Stomach (tissue), 19 donors: Measurements from ENCODE around the gene RPUSD3. TPM values are rescaled to one million over a fixed set of nuclear protein-coding genes. Genes with fewer than 3 reads are reported as not detected.

ENCODE experiments used
- DNase-seq, 2 donors: peaks; one replicate each; pipeline versions ENCODE4 v3.0.0 to v3.0.0-alpha.2; 2013 to 2019
- H3K27ac ChIP-seq, 5 donors: fragments of 200-600 bp in 4 of 5; sonication (generic) in 4 of 5; one replicate each; pipeline ENCODE4 v1.5.1; 2013 to 2019; ENCODE audit warnings: mild to moderate bottlenecking in 1 of 5, moderate library complexity in 1 of 5
- H3K27me3 ChIP-seq, 3 donors: fragments of 200-600 bp; sonication (generic); one replicate each; pipeline ENCODE4 v1.5.1; 2017 to 2019; ENCODE audit warnings: mixed run types in 1 of 3
- H3K36me3 ChIP-seq, 4 donors: fragments of 200-600 bp; sonication (generic); 1 replicate in 3 of 4; 2 replicates in 1 of 4; pipeline ENCODE4 v1.5.1; 2016 to 2019
- H3K4me1 ChIP-seq, 4 donors: fragments of 200-600 bp; sonication (generic); one replicate each; pipeline ENCODE4 v1.5.1; 2016 to 2019
- H3K4me3 ChIP-seq, 4 donors: fragments of 200-600 bp; sonication (generic) in 3 of 4; one replicate each; pipeline ENCODE4 v1.5.1; 2016 to 2019; ENCODE audit warnings: mild to moderate bottlenecking in 1 of 4
- H3K9me3 ChIP-seq, 4 donors: fragments of 200-600 bp; sonication (generic); one replicate each; pipeline ENCODE4 v1.5.1; 2016 to 2019
- CTCF ChIP-seq, 7 experiments: fragments of 450-650 bp in 4 of 7; fragments of 200-600 bp in 3 of 7; sonication (generic) in 3 of 7; IDR thresholded peaks; one replicate each; pipeline ENCODE4 v1.5.1; 2016 to 2019; ENCODE audit warnings: antibody characterized with exemption in 7 of 7, control low read depth in 2 of 7, mild to moderate bottlenecking in 1 of 7
- EP300 ChIP-seq: sonication (generic); formaldehyde crosslinking; IDR thresholded peaks from one replicate; pipeline ENCODE4 v1.6.1; 2017; ENCODE audit warnings: antibody characterized with exemption
- POLR2A ChIP-seq, 4 donors: fragments of 450-650 bp; IDR thresholded peaks; one replicate each; pipeline ENCODE4 v1.6.1; 2016; ENCODE audit warnings: antibody characterized with exemption in 4 of 4, control low read depth in 2 of 4, mild to moderate bottlenecking in 1 of 4, moderate library complexity in 1 of 4
- POLR2AphosphoS5 ChIP-seq, 3 donors: sonication (generic); formaldehyde crosslinking; IDR thresholded peaks; one replicate each; pipeline ENCODE4 v1.6.1; 2016; ENCODE audit warnings: antibody characterized with exemption in 3 of 3
- WGBS, 5 donors: extraction: QIAGEN DNeasy Blood & Tissue Kit in 3 of 5; methylation state at CpG; one replicate each; pipeline versions ENCODE4 v1.1.5 to v1.1.7; 2013 to 2018; 5-methylcytosine and 5-hydroxymethylcytosine counted together
- intact Hi-C: fragments of 100-400 bp; cut with DNase I; formaldehyde crosslinking; loops from one replicate; pipeline ENCODE4 v1.15.1; 2023; ENCODE audit warnings: low total_unique reads
- long read RNA-seq, 10 donors: transcript quantifications; one replicate each; lab custom pipeline, GENCODE V29; 2026
- polyA plus RNA-seq, 3 donors: library from polyadenylated mRNA; stranded (reverse); fragments of 200-250 nt; gene quantifications; one replicate each; pipeline ENCODE4 v1.2.3, GENCODE V29; 2013
- total RNA-seq, 5 donors: library from RNA; depleted of rRNA; stranded (reverse); fragments of >200 nt; gene quantifications; one replicate each; pipeline versions ENCODE4 v1.1.0 to v1.2.3, GENCODE V29; 2014 to 2016
- donor health status: healthy with polysubstance abuse.
- donor health status: Bipolar disorder and iron deficiency.
- donor health status: healthy.

Gene RPUSD3
- total RNA-seq (10 to 100 TPM in 4 of 5 donors, 1 to 10 TPM in 1; 6.4 to 62.9 (median 19.3) TPM), polyA plus RNA-seq (10 to 100 TPM; 28.0 to 30.9 (median 30.5) TPM)
- long read RNA-seq, donor 1, transcript RPUSD3-201 (9 exons, 1,225 nt) = major isoform, 5 of 12 reads
- long read RNA-seq, donor 1, transcript RPUSD3-216 (4 exons, 2,491 nt) = major isoform, 5 of 12 reads
- long read RNA-seq, donor 1, partial matches to known transcripts = 0 of 12 reads
- long read RNA-seq, donor 1, other reads (novel, unspliced or antisense) = 0 of 12 reads
- long read RNA-seq, donor 2, partial matches to known transcripts = 0 of 5 reads
- long read RNA-seq, donor 2, other reads (novel, unspliced or antisense) = 0 of 5 reads
- long read RNA-seq, donor 3, transcript RPUSD3-216 (4 exons, 2,491 nt) = minor isoform, 5 of 12 reads
- long read RNA-seq, donor 3, transcript RPUSD3-201 (9 exons, 1,225 nt) = major isoform, 6 of 12 reads
- long read RNA-seq, donor 3, partial matches to known transcripts = 0 of 12 reads
- long read RNA-seq, donor 3, other reads (novel, unspliced or antisense) = 0 of 12 reads
- long read RNA-seq, donor 4, partial matches to known transcripts = 0 of 5 reads
- long read RNA-seq, donor 4, other reads (novel, unspliced or antisense) = 0 of 5 reads
- long read RNA-seq, donor 5, transcript RPUSD3-201 (9 exons, 1,225 nt) = major isoform, 11 of 12 reads
- long read RNA-seq, donor 5, partial matches to known transcripts = 0 of 12 reads
- long read RNA-seq, donor 5, other reads (novel, unspliced or antisense) = 0 of 12 reads
- long read RNA-seq, donor 6 = 0 reads
- long read RNA-seq, donor 7, transcript RPUSD3-201 (9 exons, 1,225 nt) = major isoform, 9 of 12 reads
- long read RNA-seq, donor 7, partial matches to known transcripts = 0 of 12 reads
- long read RNA-seq, donor 7, other reads (novel, unspliced or antisense) = 0 of 12 reads
- long read RNA-seq, donor 8, transcript RPUSD3-201 (9 exons, 1,225 nt) = major isoform, 8 of 10 reads
- long read RNA-seq, donor 8, partial matches to known transcripts = 0 of 10 reads
- long read RNA-seq, donor 8, other reads (novel, unspliced or antisense) = 0 of 10 reads
- long read RNA-seq, donor 9, partial matches to known transcripts = 0 of 3 reads
- long read RNA-seq, donor 9, other reads (novel, unspliced or antisense) = 0 of 3 reads
- long read RNA-seq, donor 10, partial matches to known transcripts = 0 of 5 reads
- long read RNA-seq, donor 10, other reads (novel, unspliced or antisense) = 0 of 5 reads

DNA sequence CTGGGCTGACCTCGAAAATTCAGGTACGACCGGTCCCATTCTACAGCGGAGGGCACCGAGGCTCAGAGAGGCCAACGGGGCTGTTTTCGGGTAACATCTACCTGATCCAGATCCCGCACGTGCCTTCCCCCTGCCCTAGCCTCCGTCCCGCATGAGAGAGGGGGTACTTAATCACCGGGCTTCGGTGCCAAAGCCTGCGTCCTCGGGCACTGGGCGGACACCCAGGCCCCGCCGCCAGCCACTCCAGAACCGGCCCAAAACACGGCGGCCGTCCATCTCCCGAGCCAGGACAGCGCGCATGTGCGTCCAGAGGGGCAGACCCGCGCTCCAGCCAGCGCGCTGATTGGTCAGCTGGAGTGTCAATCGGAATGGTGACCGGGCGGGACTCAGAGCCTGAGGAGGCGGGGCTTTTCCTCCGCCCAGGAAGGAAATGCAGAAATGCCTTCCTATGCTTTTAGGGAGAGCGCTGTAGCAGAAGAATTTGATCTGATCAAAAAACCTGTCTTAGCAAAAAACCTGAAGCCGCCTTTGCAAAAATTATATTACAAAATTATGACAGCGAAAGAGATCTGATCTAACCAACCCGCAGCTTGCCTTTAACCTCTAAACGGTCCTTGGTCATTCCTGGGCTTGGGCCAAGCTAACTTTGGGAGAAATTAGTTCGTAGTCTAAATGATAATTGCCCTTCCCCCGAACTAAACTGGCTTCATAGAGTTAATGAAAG is at the start of gene RPUSD3:
Gene RPUSD3, minus strand, starts transcription at position 294 of the 724 bp plus-strand sequence. Its CDS starts 18 bp downstream, at position 276.
- peak; percentile 98 to 99 for DNase-seq
- intact Hi-C loops = loop anchor here (10.0 kb wide), 1 partner anchor 71 kb away; the partner anchor contains the start of gene IL17RC
- peaks cover 11 to 25% (median 22%) of the 10 kb centered on the region in 4 donors for H3K4me1 ChIP-seq
- H3K27ac ChIP-seq = peak within 1 kb of the TSS; percentile 71 to 87 (median 82)
- no peaks in the 10 kb centered on the region for H3K27me3 ChIP-seq
- TF ChIP-seq EP300 (no peak), CTCF (IDR thresholded peaks at IDR 0.05) (no peak), POLR2AphosphoS5 (IDR thresholded peaks at IDR 0.05) (peak; percentile 66 to 94 (median 81))
- WGBS, 5 donors = 0 to 1% (median 0%) methylated on average over 38 to 42 of the region's 42 CpGs
- H3K36me3 ChIP-seq = peaks cover 17 to 33% (median 31%) of the 10 kb centered on the region in 4 donors
- peak within 1 kb of the TSS; percentile 61 to 80 (median 72) for H3K4me3 ChIP-seq
- no peaks in the 10 kb centered on the region for H3K9me3 ChIP-seq

- no peaks in the 10 kb centered on the region for H3K27me3 ChIP-seq
- intact Hi-C loops = no loop called here
- no peak for DNase-seq
- H3K4me3 ChIP-seq = peak overlapping the region; percentile 68 to 93 (median 84)
- H3K4me1 ChIP-seq = peaks cover 18 to 44% (median 34%) of the 10 kb centered on the region in 4 donors
- H3K27ac ChIP-seq = peak overlapping the region; percentile 93 to 99 (median 97)
- TF ChIP-seq CTCF (IDR thresholded peaks at IDR 0.05) (no peak), POLR2A (IDR thresholded peaks at IDR 0.05) (no peak), POLR2AphosphoS5 (IDR thresholded peaks at IDR 0.05) (no peak), EP300 (no peak)
- 4 to 7% (median 5%) methylated on average over 11 to 12 of the region's 12 CpGs for WGBS, 5 donors
- H3K9me3 ChIP-seq = no peaks in the 10 kb centered on the region
- H3K36me3 ChIP-seq = peaks cover 0 to 19% (median 16%) of the 10 kb centered on the region in 4 donors
Observed at GRCh38 chr3:9891072-9891622, 47.3 kb upstream of the RPUSD3 start.

DNA sequence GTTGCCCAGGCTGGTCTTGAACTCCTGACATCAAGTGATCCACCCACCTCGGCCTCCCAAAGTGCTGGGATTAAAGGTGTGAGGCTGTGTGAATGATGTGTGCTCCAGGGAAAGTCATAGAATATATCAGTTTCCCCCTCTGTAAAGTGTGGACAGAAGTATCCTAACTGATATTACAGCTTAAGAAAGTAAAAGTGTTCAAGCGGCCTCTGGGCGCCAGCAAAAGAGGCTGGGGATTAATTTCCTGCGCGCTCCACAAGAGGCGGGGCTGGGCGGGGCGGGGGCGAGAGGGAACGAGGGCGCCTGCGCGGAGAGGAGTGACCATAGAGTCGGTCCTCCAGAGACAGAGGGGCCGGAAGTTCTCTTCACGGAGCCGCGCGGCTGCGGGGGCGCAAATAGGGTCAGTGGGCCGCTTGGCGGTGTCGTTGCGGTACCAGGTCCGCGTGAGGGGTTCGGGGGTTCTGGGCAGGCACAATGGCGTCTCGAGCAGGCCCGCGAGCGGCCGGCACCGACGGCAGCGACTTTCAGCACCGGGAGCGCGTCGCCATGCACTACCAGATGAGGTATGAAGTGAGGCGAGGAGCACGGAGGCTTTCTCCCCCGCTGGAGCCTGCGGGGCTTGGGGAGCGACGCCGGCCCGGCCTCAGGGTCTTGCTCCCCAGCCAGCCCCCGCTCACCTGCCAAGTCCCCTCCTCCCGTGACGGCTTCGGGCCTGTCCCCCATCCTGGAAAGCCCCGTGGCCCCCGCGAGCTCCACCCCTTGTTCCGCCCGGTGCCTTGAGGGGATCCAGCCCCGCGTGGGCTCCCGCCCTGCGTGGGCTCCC is 46.7 kb upstream of the RPUSD3 start, which contains the start of gene JAGN1:
Gene JAGN1, plus strand, starts transcription at position 362 of the 823 bp plus-strand sequence. Its CDS starts 113 bp downstream, at position 475.
- peak; percentile 92 to 96 for DNase-seq
- peak within 1 kb of the TSS; percentile 68 to 93 (median 84) for H3K4me3 ChIP-seq
- H3K36me3 ChIP-seq = peaks cover 0 to 19% (median 16%) of the 10 kb centered on the region in 4 donors
- peak within 1 kb of the TSS; percentile 93 to 99 (median 97) for H3K27ac ChIP-seq
- peak in 2 of 4 donors; percentile 65 to 69 for TF ChIP-seq POLR2A (IDR thresholded peaks at IDR 0.05)
- TF ChIP-seq CTCF (IDR thresholded peaks at IDR 0.05) = peak in 1 of 7 experiments; percentile 13
- no peak for TF ChIP-seq EP300
- TF ChIP-seq POLR2AphosphoS5 (IDR thresholded peaks at IDR 0.05) = peak; percentile 36 to 96 (median 91)
- peaks cover 18 to 42% (median 31%) of the 10 kb centered on the region in 4 donors for H3K4me1 ChIP-seq
- 0 to 1% (median 0%) methylated on average over 29 to 62 of the region's 62 CpGs for WGBS, 5 donors
- H3K27me3 ChIP-seq = no peaks in the 10 kb centered on the region
- no peaks in the 10 kb centered on the region for H3K9me3 ChIP-seq
- intact Hi-C loops = no loop called here
